NK-92 (cell line): ENCODE measurements around the gene BRD2.

Experiments used
- DNase-seq: peaks from one replicate; lab custom pipeline; 2025; ENCODE audit not compliant: unreplicated experiment; lab: John Stamatoyannopoulos, UW

BRD2 gene

GRCh38 chr6:33023536-33023935 is 55.1 kb downstream of the BRD2 start:
- DNase-seq = no peak

- no peak for DNase-seq
Observed at GRCh38 chr6:33024521-33024920, 56.1 kb downstream of the BRD2 start.

DNA sequence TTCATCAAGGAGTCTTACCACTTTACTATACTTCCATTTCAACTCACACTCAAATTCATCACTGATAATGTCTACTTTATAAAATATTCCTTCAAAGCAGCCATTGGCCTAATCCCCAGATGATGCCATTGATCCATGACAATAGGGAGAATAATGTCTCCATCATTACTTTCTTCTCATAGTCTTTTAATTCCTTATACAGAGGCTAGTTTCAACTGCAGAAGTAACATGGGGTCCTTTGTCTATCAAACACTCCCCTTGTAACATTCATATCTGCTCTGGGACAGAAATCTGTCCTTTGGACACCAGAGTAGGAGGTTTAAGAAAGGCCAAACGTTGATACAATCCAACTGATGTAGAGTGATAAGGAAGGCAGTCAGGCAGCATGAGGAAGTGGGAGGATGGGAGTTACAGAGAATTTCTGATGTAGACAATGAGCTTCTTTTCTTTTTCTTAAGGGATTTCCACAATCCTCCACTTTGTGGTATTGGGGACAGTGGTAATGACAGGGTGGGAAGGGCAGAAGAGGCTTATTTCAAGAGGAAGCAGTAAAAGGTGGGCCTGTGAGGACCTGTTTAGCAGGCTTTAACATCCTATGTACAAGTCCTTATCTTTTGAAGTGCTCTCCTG is 59.9 kb downstream of the BRD2 start:
- no peak for DNase-seq

DNA sequence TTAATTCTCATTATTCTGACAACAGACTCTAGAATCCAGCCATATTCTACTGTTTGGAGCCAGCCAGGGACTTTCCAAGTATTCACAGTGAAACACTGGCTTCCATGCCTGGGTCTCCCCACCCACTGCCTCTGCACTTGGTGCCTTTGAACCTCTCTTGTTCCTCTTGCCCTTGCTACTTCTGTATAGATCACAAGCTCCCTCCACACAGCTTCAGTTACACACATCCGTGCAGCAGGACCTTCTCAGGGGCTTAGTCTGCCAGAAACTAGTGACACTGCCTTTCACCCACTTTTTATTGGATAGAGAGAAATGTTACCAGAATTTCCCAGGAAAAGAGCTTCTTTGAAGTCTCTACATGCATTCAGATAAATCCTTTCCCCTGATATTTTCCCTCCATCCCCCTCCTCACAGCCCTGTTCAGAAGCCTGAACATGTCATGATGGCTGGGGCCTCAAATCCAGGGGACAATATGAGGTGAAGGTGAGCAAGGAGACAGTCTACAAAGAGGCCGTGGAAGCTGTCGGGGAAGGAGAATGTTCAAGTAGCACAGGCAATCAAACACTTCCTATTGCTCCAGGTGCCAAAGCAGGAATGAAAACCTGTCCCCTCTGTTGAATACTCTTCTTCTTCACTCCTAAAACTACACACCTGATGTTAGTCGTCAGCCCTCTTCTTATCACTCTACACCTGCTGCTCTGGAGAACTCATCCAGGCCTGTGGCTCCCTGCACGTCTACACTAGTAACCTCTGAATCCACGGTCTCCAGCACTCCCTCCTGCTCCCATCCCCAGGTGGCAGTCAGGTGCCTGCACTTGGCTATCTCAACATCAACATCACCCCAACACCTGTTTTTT is 61.2 kb downstream of the BRD2 start:
- no peak for DNase-seq

- DNase-seq = no peak
Observed at GRCh38 chr6:33030245-33030644, 61.9 kb downstream of the BRD2 start.
